Hepatocyte (in vitro differentiated cells): ENCODE results near the gene TUBA3E. TPM values are rescaled to one million over a fixed set of nuclear protein-coding genes. Genes with fewer than 3 reads are reported as not detected.
A peak's percentile ranks its signal among the peaks of the same experiment; 100 is the strongest.
"Not testable (repeated sequence)": the region's sequence is repeated elsewhere in the genome, so short reads cannot be mapped to it uniquely, and the experiment has no call there.

Experiments used
- DNase-seq: peaks from one replicate; pipeline ENCODE4 v3.0.0-alpha.2; 2016; ENCODE audit warnings: low spot score
- H2AFZ ChIP-seq: fragments of 200-600 bp; sonication (generic); 2 replicates; pipeline ENCODE4 v1.6.0; 2016; ENCODE audit warnings: antibody characterized with exemption, mild to moderate bottlenecking
- H3K27ac ChIP-seq: fragments of 200-600 bp; sonication (generic); 2 replicates; pipeline ENCODE4 v1.5.1; 2016; ENCODE audit warnings: mild to moderate bottlenecking
- H3K27me3 ChIP-seq: fragments of 200-600 bp; sonication (generic); 2 replicates; pipeline ENCODE4 v1.6.1; 2016
- H3K36me3 ChIP-seq: fragments of 200-600 bp; sonication (generic); replicated peaks from 2 replicates; pipeline ENCODE4 v1.5.1; 2016; ENCODE audit warnings: low read depth; ENCODE audit not compliant: insufficient read depth
- H3K4me1 ChIP-seq: fragments of 200-600 bp; sonication (generic); 2 replicates; pipeline ENCODE4 v1.5.1; 2016; ENCODE audit warnings: mild to moderate bottlenecking, moderate library complexity; ENCODE audit not compliant: insufficient read depth
- H3K4me2 ChIP-seq: fragments of 200-600 bp; sonication (generic); 2 replicates; pipeline ENCODE4 v1.6.0; 2016
- H3K4me3 ChIP-seq: fragments of 200-600 bp; sonication (generic); 2 replicates; pipeline ENCODE4 v1.5.1; 2016; ENCODE audit warnings: mild to moderate bottlenecking
- H3K79me2 ChIP-seq: fragments of 200-600 bp; sonication (generic); 2 replicates; pipeline ENCODE4 v1.6.0; 2017; ENCODE audit warnings: mild to moderate bottlenecking
- H3K9me2 ChIP-seq: fragments of 200-600 bp; sonication (generic); replicated peaks from 2 replicates; pipeline ENCODE4 v1.6.0; 2017; ENCODE audit warnings: mild to moderate bottlenecking; ENCODE audit not compliant: insufficient read depth
- H3K9me3 ChIP-seq: fragments of 200-600 bp; sonication (generic); 2 replicates; pipeline ENCODE4 v1.5.1; 2016; ENCODE audit warnings: low read depth, mild to moderate bottlenecking
- H4K20me1 ChIP-seq: fragments of 200-600 bp; sonication (generic); 2 replicates; pipeline ENCODE4 v1.6.0; 2016; ENCODE audit warnings: mild to moderate bottlenecking; ENCODE audit not compliant: insufficient read depth, poor library complexity, severe bottlenecking
- WGBS: methylation state at CpG from one replicate; pipeline ENCODE4 v1.1.6; 2016; ENCODE audit warnings: low lambda C conversion rate; ENCODE audit errors: missing lambda C conversion rate; 5-methylcytosine and 5-hydroxymethylcytosine counted together
- polyA plus RNA-seq: library from polyadenylated mRNA; unstranded; fragments of >200 nt; fragmentation: Nextera tagmentation; extraction: Ambion mirVana; gene quantifications from 2 replicates; pipeline ENCODE4 v1.2.1, GENCODE V29; 2016
- total RNA-seq: library from RNA; depleted of rRNA; stranded (reverse); fragments of >200 nt; gene quantifications from 2 replicates; pipeline ENCODE4 v1.2.3, GENCODE V29; 2014

Gene TUBA3E
- total and polyA plus RNA-seq, 2 experiments from 2014 or later = 18.1 to 31.8 TPM

- H3K36me3 ChIP-seq, H3K4me1 ChIP-seq, DNase-seq, H3K27ac ChIP-seq, H4K20me1 ChIP-seq, H3K9me2 ChIP-seq, H3K9me3 ChIP-seq, H2AFZ ChIP-seq, H3K79me2 ChIP-seq, H3K27me3 ChIP-seq, H3K4me3 ChIP-seq: not testable (repeated sequence)
- 38% methylated on average over 19 of the region's 28 CpGs for WGBS
- H3K4me2 ChIP-seq = peak overlapping the region; percentile 93
Observed at GRCh38 chr2:130143266-130144039, 54.8 kb downstream of the TUBA3E start.

- DNase-seq, H3K27ac ChIP-seq, H3K9me2 ChIP-seq, H3K27me3 ChIP-seq, H4K20me1 ChIP-seq, H3K79me2 ChIP-seq, H3K4me2 ChIP-seq, H3K9me3 ChIP-seq, H3K4me3 ChIP-seq, H3K4me1 ChIP-seq, H3K36me3 ChIP-seq, H2AFZ ChIP-seq: not testable (repeated sequence)
- WGBS = 97% methylated on average over 13 of the region's 13 CpGs
Observed at GRCh38 chr2:130142396-130143265, 55.6 kb downstream of the TUBA3E start.

Other genes with a start within 250 kb of the TUBA3E start
- 0.04 and 0.13 TPM in 2 replicates for gene RAB6C, start 218.8 kb downstream of the TUBA3E start, total RNA-seq
- gene RAB6C, start 218.8 kb downstream of the TUBA3E start, polyA plus RNA-seq = not detected in 2 replicates
- 31.5 and 32.6 TPM in 2 replicates for gene POTEF, start 69.2 kb downstream of the TUBA3E start, total RNA-seq
- 12.9 and 14.7 TPM in 2 replicates for gene POTEF, start 69.2 kb downstream of the TUBA3E start, polyA plus RNA-seq
- 0.32 and 3.8 TPM in 2 replicates for gene CCDC74B, start 53.3 kb downstream of the TUBA3E start, total RNA-seq
- 5.0 and 5.3 TPM in 2 replicates for gene CCDC74B, start 53.3 kb downstream of the TUBA3E start, polyA plus RNA-seq
- gene SMPD4, start 16.8 kb downstream of the TUBA3E start, total RNA-seq = 24.7 and 28.1 TPM in 2 replicates
- gene SMPD4, start 16.8 kb downstream of the TUBA3E start, polyA plus RNA-seq = 43.7 and 47.9 TPM in 2 replicates
- gene MZT2B, start 16.2 kb downstream of the TUBA3E start, total RNA-seq = 103 and 127 TPM in 2 replicates
- gene MZT2B, start 16.2 kb downstream of the TUBA3E start, polyA plus RNA-seq = 424 and 459 TPM in 2 replicates
- gene IMP4, start 144.5 kb upstream of the TUBA3E start, total RNA-seq = 49.1 and 52.4 TPM in 2 replicates
- gene IMP4, start 144.5 kb upstream of the TUBA3E start, polyA plus RNA-seq = 56.4 and 80.9 TPM in 2 replicates
- 34.8 and 35.7 TPM in 2 replicates for gene PTPN18, start 157.6 kb upstream of the TUBA3E start, total RNA-seq
- gene PTPN18, start 157.6 kb upstream of the TUBA3E start, polyA plus RNA-seq = 34.7 and 41.6 TPM in 2 replicates